Gastrocnemius medialis (tissue), 4 donors: ENCODE results near the gene SLC48A1. TPM values are rescaled to one million over a fixed set of nuclear protein-coding genes. Genes with fewer than 3 reads are reported as not detected.

Experiments used
- ATAC-seq, 2 donors: fragments of 150-250 bp; one replicate each; pipeline ENCODE4 v1.9.1; 2016
- DNase-seq, 2 donors: peaks; one replicate each; pipeline ENCODE4 v3.0.0-alpha.2; 2019
- H3K27ac ChIP-seq, 4 donors: fragments of 200-600 bp; sonication (generic); 1 replicate in 1 of 4; 2 replicates in 3 of 4; pipeline ENCODE4 v1.5.1; 2016 to 2018; ENCODE audit warnings: mild to moderate bottlenecking in 2 of 4, moderate library complexity in 1 of 4
- H3K27me3 ChIP-seq, 3 donors: fragments of 200-600 bp; sonication (generic) in 2 of 3; 1 replicate in 1 of 3; 2 replicates in 2 of 3; pipeline versions ENCODE4 v1.5.1 to v1.6.0; 2016 to 2019; ENCODE audit warnings: mild to moderate bottlenecking in 1 of 3, moderate library complexity in 1 of 3
- H3K36me3 ChIP-seq, 2 donors: fragments of 200-600 bp; sonication (generic) in 1 of 2; one replicate each; pipeline ENCODE4 v1.5.1; 2017 to 2018
- H3K4me1 ChIP-seq, 2 donors: fragments of 200-600 bp; sonication (generic) in 1 of 2; one replicate each; pipeline ENCODE4 v1.5.1; 2016 to 2017; ENCODE audit warnings: mild to moderate bottlenecking in 2 of 2
- H3K4me3 ChIP-seq, 4 donors: fragments of 200-600 bp; sonication (generic) in 3 of 4; 1 replicate in 1 of 4; 2 replicates in 3 of 4; pipeline ENCODE4 v1.5.1; 2016 to 2019; ENCODE audit warnings: mild to moderate bottlenecking in 2 of 4
- H3K9me3 ChIP-seq, 3 donors: fragments of 200-600 bp; sonication (generic) in 2 of 3; 1 replicate in 1 of 3; 2 replicates in 2 of 3; pipeline ENCODE4 v1.5.1; 2016 to 2019
- CTCF ChIP-seq, 5 experiments: fragments of 450-650 bp in 3 of 5; fragments of 200-600 bp in 2 of 5; sonication (generic) in 2 of 5; IDR thresholded peaks in 4 of 5; conservative IDR thresholded peaks in 1 of 5; 1 replicate in 4 of 5; 2 replicates in 1 of 5; pipeline ENCODE4 v1.5.1; 2016 to 2019; ENCODE audit warnings: antibody characterized with exemption in 5 of 5, mild to moderate bottlenecking in 3 of 5, moderate library complexity in 3 of 5
- POLR2A ChIP-seq, 2 donors: fragments of 450-650 bp; IDR thresholded peaks; one replicate each; pipeline ENCODE4 v1.6.1; 2017; ENCODE audit warnings: antibody characterized with exemption in 2 of 2, mild to moderate bottlenecking in 2 of 2, moderate library complexity in 2 of 2
- in situ Hi-C, 4 donors: fragments of 200-750 bp; cut with MboI; loops; one replicate each; pipeline versions ENCODE4 v1.15.0 to v1.8.0; 2017; ENCODE audit warnings: low sequenced_read_pairs in 4 of 4
- intact Hi-C: fragments of 100-400 bp; cut with DNase I; formaldehyde crosslinking; loops from one replicate; pipeline ENCODE4 v1.15.1; 2023; ENCODE audit warnings: low total_unique reads
- total RNA-seq, 4 donors: library from RNA; depleted of rRNA; stranded (reverse); fragments of >200 nt; gene quantifications; one replicate each; pipeline versions ENCODE4 v1.1.0 to v1.2.3, GENCODE V29; 2016

Gene SLC48A1
- total RNA-seq, 4 donors from 2014 or later = 28.3 to 62.6 (median 45.6) TPM

GRCh38 chr12:47781479-47782371, 8.7 kb downstream of the SLC48A1 start:
- ATAC-seq (no peak), DNase-seq (no peak)
- no peak for TF ChIP-seq CTCF (IDR thresholded peaks at IDR 0.05 in 4 of 5, conservative IDR thresholded peaks at IDR 0.05 in 1 of 5)
- TF ChIP-seq POLR2A (IDR thresholded peaks at IDR 0.05) = no peak
- intact Hi-C loops (no loop called here), in situ Hi-C loops (loop anchor here in 1 of 4 donors (10.0 kb wide), 1 partner anchor 53 kb away; no protein-coding TSS in a partner anchor)
- Histone ChIP-seq H3K27ac (peak overlapping the region in 1 of 4 donors; percentile 33), H3K4me3 (no peak overlapping the region), H3K9me3 (no peaks in the 10 kb centered on the region), H3K36me3 (peaks cover 0 to 50% of the 10 kb centered on the region in 2 donors), H3K4me1 (peaks cover 24 to 32% of the 10 kb centered on the region in 2 donors), H3K27me3 (no peaks in the 10 kb centered on the region)

GRCh38 chr12:47782372-47782770, 9.3 kb downstream of the SLC48A1 start:
- no peaks in the 10 kb centered on the region for H3K27me3 ChIP-seq
- TF ChIP-seq CTCF (IDR thresholded peaks at IDR 0.05 in 4 of 5, conservative IDR thresholded peaks at IDR 0.05 in 1 of 5) (no peak), POLR2A (IDR thresholded peaks at IDR 0.05) (no peak)
- H3K36me3 ChIP-seq = peaks cover 0 to 56% of the 10 kb centered on the region in 2 donors
- peaks cover 18 to 26% of the 10 kb centered on the region in 2 donors for H3K4me1 ChIP-seq
- DNase-seq (no peak), ATAC-seq (no peak)
- intact Hi-C loops (no loop called here), in situ Hi-C loops (loop anchor here in 1 of 4 donors (10.0 kb wide), 1 partner anchor 52 kb away; no protein-coding TSS in a partner anchor)
- no peaks in the 10 kb centered on the region for H3K9me3 ChIP-seq
- H3K27ac ChIP-seq = peak overlapping the region in 1 of 4 donors; percentile 33
- H3K4me3 ChIP-seq = no peak overlapping the region

- no peak for DNase-seq
- in situ Hi-C loops (loop anchor here in 1 of 4 donors (10.0 kb wide), 1 partner anchor 52 kb away; no protein-coding TSS in a partner anchor), intact Hi-C loops (no loop called here)
- no peak for ATAC-seq
- Histone ChIP-seq H3K9me3 (no peaks in the 10 kb centered on the region), H3K27ac (no peak overlapping the region), H3K36me3 (peaks cover 0 to 65% of the 10 kb centered on the region in 2 donors), H3K27me3 (no peaks in the 10 kb centered on the region), H3K4me1 (peaks cover 10 to 18% of the 10 kb centered on the region in 2 donors), H3K4me3 (no peak overlapping the region)
- no peak for TF ChIP-seq POLR2A (IDR thresholded peaks at IDR 0.05)
- TF ChIP-seq CTCF (IDR thresholded peaks at IDR 0.05 in 4 of 5, conservative IDR thresholded peaks at IDR 0.05 in 1 of 5) = no peak
Measured at GRCh38 chr12:47783024-47783755, 10.2 kb downstream of the SLC48A1 start.

GRCh38 chr12:47783821-47784819, 11.1 kb downstream of the SLC48A1 start:
- Histone ChIP-seq H3K27ac (no peak overlapping the region), H3K4me3 (no peak overlapping the region), H3K4me1 (peaks cover under 1 to 8% of the 10 kb centered on the region in 2 donors), H3K9me3 (no peaks in the 10 kb centered on the region), H3K27me3 (no peaks in the 10 kb centered on the region), H3K36me3 (peaks cover 0 to 74% of the 10 kb centered on the region in 2 donors)
- in situ Hi-C loops = loop anchor here in 1 of 4 donors (10.0 kb wide), 1 partner anchor 51 kb away; no protein-coding TSS in a partner anchor
- no peak for DNase-seq
- no peak for TF ChIP-seq POLR2A (IDR thresholded peaks at IDR 0.05)
- no peak for TF ChIP-seq CTCF (IDR thresholded peaks at IDR 0.05 in 4 of 5, conservative IDR thresholded peaks at IDR 0.05 in 1 of 5)
- intact Hi-C loops = no loop called here
- ATAC-seq = no peak
